Measurements from ENCODE around the gene KCNE2. TPM values are rescaled to one million over a fixed set of nuclear protein-coding genes. Genes with fewer than 3 reads are reported as not detected.

KCNE2 gene
- total and polyA plus RNA-seq, 5 donors, result 0.18 to 0.37 (median 0.33) TPM; not detected in 2

DNA sequence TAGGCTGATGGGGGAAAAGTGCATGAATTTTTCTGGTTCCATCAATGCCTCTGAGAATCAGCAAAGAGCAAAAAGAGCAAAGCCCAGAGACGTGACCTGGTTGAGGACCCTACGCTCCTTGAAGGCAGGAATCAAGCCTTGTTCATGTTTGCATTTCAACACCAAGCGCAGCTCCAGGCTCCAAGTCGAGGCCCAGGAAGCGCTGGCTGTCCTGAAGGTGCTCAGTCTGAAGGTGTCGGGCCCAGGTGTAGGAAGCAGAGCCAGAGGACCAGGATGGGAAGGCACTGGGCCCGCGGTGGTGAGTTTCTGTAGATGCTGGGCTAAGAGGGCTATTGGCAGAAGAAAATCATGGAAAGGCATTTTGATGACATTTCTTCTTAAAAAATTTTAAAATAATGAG lies 25.6 kb upstream of the KCNE2 start:
- Histone ChIP-seq H3K4me3 (ENCODE audit: low read length) (no peak overlapping the region), H3K4me1 (ENCODE audit: control insufficient read depth, insufficient read depth, low read length) (peaks cover 4% of the 10 kb centered on the region), H3K27ac (ENCODE audit: low read length) (no peak overlapping the region), H3K27me3 (ENCODE audit: control insufficient read depth, insufficient read depth) (no peaks in the 10 kb centered on the region), H3K9me3 (ENCODE audit: control insufficient read depth, low read length) (no peaks in the 10 kb centered on the region)
- intact Hi-C loops (cut with DNase I), result no loop called here
- ATAC-seq (no peak), DNase-seq (no peak)
- 93% methylated on average over 8 of the region's 8 CpGs for WGBS

DNA sequence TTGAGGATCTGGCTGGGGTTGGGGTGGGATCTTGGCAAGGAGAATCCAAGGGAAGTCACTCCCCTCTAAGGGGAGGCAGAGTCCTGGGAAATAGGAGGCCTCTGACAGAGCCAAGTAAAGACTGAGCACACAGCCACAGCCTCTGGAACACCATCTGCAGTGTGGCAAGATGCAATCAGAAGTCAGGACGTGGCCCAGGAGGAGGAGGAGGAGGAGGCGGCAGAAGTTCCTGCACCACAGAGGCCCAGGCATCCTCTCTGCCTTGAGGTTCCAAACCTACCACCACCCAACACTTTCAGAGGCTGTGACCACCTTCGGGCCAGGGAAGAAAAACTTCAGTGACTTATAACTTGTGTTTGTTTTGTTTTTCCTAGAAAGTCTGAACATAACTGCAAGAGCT lies 23.7 kb upstream of the KCNE2 start:
- no peak overlapping the region for H3K4me3 ChIP-seq (ENCODE audit: low read length)
- H3K4me1 ChIP-seq (ENCODE audit: control insufficient read depth, insufficient read depth, low read length), result peaks cover 4% of the 10 kb centered on the region
- DNase-seq, result no peak
- H3K9me3 ChIP-seq (ENCODE audit: control insufficient read depth, low read length), result no peaks in the 10 kb centered on the region
- ATAC-seq, result no peak
- H3K27ac ChIP-seq (ENCODE audit: low read length), result no peak overlapping the region
- WGBS, result 79% methylated on average over 3 of the region's 3 CpGs
- intact Hi-C loops (cut with DNase I), result no loop called here
- no peaks in the 10 kb centered on the region for H3K27me3 ChIP-seq (ENCODE audit: control insufficient read depth, insufficient read depth)

DNA sequence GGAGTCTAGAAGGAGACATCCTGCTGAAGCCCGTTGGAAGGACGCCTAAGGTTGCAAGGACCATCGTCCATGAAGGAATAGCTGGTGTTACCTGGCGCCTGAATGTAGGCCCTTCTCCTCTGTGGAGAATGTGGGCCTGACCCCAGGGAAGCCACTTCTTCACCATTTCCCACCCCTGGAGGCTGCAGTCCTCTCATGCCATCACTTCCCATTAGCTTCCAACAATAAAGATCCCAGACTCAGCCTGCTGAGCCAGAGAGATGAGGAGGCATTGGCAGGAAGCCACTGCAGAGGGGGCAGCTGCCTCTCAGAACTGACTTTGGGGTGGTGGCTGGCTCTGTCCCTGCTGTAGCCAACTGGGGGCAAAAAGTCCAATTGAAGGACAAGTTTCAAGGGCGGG lies 21.3 kb upstream of the KCNE2 start:
- Histone ChIP-seq H3K27ac (ENCODE audit: low read length) (no peak overlapping the region), H3K4me3 (ENCODE audit: low read length) (no peak overlapping the region), H3K9me3 (ENCODE audit: control insufficient read depth, low read length) (no peaks in the 10 kb centered on the region), H3K4me1 (ENCODE audit: control insufficient read depth, insufficient read depth, low read length) (peaks cover 10% of the 10 kb centered on the region), H3K27me3 (ENCODE audit: control insufficient read depth, insufficient read depth) (no peaks in the 10 kb centered on the region)
- WGBS, result 79% methylated on average over 5 of the region's 5 CpGs
- intact Hi-C loops (cut with DNase I), result no loop called here
- DNase-seq, result peak in 1 of 3 donors; percentile 35
- ATAC-seq, result no peak

DNA sequence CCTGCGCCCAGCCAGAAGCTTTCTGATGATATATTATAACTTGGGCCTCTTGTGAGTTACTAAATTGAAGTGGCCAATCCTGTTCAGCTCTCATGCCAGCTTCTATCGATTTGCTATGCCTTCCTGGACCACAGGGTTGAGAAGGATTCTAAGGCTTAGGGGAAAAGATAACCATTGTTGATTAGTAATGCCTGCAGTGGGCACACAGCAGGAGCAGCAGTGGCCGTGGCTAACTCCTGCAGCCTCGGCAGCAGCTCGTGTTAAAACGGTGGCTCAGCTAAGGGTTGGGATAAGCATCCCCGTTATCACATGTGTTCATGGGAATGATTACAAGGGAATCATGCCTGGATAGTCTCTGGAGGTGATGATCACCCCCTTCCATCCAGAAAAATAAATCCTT lies 20.5 kb upstream of the KCNE2 start:
- peak in 1 of 2 donors; percentile 20 for ATAC-seq
- intact Hi-C loops (cut with DNase I), result no loop called here

DNA sequence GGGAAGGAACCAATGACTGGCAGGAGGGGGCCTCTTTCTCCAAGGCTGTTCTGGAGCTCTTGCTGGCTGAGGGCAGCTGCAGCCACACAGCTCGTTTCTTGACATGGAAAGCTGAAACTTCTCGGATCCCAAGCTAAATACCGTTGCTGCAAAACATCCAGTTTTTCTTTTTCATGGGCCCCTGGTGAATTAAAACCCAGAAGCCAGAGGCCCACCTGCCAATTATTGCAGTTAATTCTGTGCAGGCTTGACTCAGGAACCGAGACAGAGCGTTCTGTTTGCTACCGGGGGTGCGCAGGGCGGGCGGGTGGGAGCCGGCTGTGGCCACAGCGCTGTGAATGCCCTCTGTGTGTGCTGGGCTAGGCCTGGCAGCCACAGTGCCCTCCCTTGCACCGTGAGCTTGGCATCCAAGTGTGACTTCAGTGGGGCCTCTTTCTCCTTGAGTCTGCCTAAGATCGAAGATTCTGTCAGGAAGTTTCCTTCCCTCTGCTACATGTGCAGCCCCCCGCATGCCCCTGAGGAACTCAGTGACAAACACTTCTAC lies 19.9 kb upstream of the KCNE2 start:
- Histone ChIP-seq H3K4me1 (ENCODE audit: control insufficient read depth, insufficient read depth, low read length) (peaks cover 7% of the 10 kb centered on the region), H3K9me3 (ENCODE audit: control insufficient read depth, low read length) (no peaks in the 10 kb centered on the region), H3K27ac (ENCODE audit: low read length) (no peak overlapping the region), H3K4me3 (ENCODE audit: low read length) (no peak overlapping the region), H3K27me3 (ENCODE audit: control insufficient read depth, insufficient read depth) (no peaks in the 10 kb centered on the region)
- DNase-seq (peak in 1 of 3 donors; percentile 78), ATAC-seq (peak in 1 of 2 donors; percentile 41)
- intact Hi-C loops (cut with DNase I), result no loop called here
- 65% methylated on average over 14 of the region's 14 CpGs for WGBS

More for the DNA sequence above, 20.5 kb upstream of the KCNE2 start:
- WGBS, result 59% methylated on average over 7 of the region's 7 CpGs
- H3K27me3 ChIP-seq (ENCODE audit: control insufficient read depth, insufficient read depth), result no peaks in the 10 kb centered on the region
- H3K27ac ChIP-seq (ENCODE audit: low read length), result no peak overlapping the region
- peaks cover 7% of the 10 kb centered on the region for H3K4me1 ChIP-seq (ENCODE audit: control insufficient read depth, insufficient read depth, low read length)
- no peaks in the 10 kb centered on the region for H3K9me3 ChIP-seq (ENCODE audit: control insufficient read depth, low read length)
- peak in 1 of 3 donors; percentile 59 for DNase-seq
- no peak overlapping the region for H3K4me3 ChIP-seq (ENCODE audit: low read length)

DNA sequence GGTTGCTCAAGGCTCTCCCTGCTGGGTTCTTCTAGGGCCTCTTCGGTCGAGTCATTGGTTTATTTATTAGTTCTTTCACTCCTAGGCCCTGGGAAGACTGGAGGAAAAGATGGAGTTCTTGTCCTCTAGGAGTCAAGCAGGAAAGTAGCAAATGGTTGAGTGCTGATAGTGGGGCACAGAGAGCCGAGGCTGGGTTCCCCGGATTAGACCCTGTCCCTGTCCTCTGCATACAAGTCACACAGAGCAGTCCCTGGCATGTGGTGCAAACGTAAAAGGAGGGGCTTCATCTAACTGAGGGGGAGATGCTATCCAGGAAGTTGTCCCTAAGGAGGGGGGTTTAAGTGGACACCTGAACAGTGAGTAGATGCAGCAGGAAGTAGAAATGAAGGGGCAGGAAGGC lies 19.2 kb upstream of the KCNE2 start:
- WGBS, result 92% methylated on average over 5 of the region's 5 CpGs
- H3K4me3 ChIP-seq (ENCODE audit: low read length), result no peak overlapping the region
- intact Hi-C loops (cut with DNase I), result no loop called here
- no peak for DNase-seq
- H3K4me1 ChIP-seq (ENCODE audit: control insufficient read depth, insufficient read depth, low read length), result peaks cover 7% of the 10 kb centered on the region
- H3K27me3 ChIP-seq (ENCODE audit: control insufficient read depth, insufficient read depth), result no peaks in the 10 kb centered on the region
- no peaks in the 10 kb centered on the region for H3K9me3 ChIP-seq (ENCODE audit: control insufficient read depth, low read length)
- no peak overlapping the region for H3K27ac ChIP-seq (ENCODE audit: low read length)
- no peak for ATAC-seq

DNA sequence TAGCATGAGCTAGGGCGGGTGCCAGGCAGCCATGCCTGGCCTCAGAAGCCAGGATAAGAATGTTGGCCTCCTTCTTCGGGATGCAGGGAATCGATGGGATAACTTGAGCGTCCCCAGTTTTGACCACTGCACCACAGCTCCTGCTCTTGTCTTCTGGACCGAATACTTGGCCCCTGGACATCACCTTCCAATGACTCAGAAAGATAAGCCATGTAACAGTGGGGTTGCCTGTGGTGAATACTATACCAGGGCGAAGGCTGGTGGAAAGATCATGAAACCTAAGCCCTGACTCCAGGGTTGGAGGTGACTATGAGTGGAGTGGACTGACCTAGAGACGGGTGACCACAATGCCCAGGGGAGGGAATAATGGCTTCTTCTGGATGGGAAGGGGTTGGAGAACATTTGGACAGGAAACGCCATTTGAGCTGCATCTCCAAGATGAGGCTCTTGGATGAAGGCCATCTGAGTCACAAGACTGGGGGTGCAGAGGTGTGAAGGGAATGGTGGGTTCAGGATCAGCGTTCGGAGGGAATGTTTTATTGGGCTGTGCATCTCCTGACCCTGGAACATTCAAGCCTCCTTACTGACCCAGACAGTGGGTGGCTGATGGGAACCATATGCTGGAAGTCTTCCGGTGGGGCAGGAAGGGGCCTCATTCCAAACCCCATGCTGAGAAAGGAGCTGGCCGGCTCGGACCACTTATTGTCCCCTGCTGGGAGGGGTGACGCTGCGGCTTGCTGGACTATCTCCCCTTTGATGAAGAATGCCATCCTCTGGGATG lies 18.5 kb upstream of the KCNE2 start:
- Histone ChIP-seq H3K27me3 (ENCODE audit: control insufficient read depth, insufficient read depth) (no peaks in the 10 kb centered on the region), H3K27ac (ENCODE audit: low read length) (peak overlapping the region; percentile 17), H3K4me1 (ENCODE audit: control insufficient read depth, insufficient read depth, low read length) (peaks cover 7% of the 10 kb centered on the region), H3K4me3 (ENCODE audit: low read length) (no peak overlapping the region), H3K9me3 (ENCODE audit: control insufficient read depth, low read length) (no peaks in the 10 kb centered on the region)
- ATAC-seq (peak; percentile 18 to 25), DNase-seq (peak in 1 of 3 donors; percentile 62)
- WGBS, result 62% methylated on average over 15 of the region's 15 CpGs
- intact Hi-C loops (cut with DNase I), result no loop called here

DNA sequence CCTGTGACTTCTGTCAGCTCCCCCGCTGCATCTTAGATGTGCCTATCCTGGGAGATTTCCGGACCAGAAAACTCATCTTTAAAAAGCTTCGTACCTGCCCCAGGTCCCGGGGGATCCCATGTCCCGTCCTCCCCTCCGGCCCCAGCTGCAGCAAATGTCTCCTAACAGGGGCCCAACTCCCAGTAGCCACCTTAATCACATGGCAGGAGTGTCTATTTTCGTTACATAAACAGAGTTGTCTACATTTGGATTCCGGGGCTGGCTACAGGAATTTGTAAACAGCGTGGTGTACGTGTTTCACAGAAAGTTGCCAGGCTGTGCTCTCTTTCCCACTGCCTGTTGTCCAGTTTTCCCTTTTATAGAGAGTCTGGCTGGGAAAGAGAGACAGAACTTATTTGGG lies 17.9 kb upstream of the KCNE2 start:
- H3K9me3 ChIP-seq (ENCODE audit: control insufficient read depth, low read length), result no peaks in the 10 kb centered on the region
- H3K27ac ChIP-seq (ENCODE audit: low read length), result peak overlapping the region; percentile 17
- intact Hi-C loops (cut with DNase I), result loop anchor here in 1 of 4 donors (2.0 kb wide), 1 partner anchor 423 kb away; no protein-coding TSS in a partner anchor
- ATAC-seq (peak in 1 of 2 donors; percentile 34), DNase-seq (no peak)
- WGBS, result 53% methylated on average over 10 of the region's 10 CpGs
- H3K4me3 ChIP-seq (ENCODE audit: low read length), result no peak overlapping the region
- no peaks in the 10 kb centered on the region for H3K27me3 ChIP-seq (ENCODE audit: control insufficient read depth, insufficient read depth)
- H3K4me1 ChIP-seq (ENCODE audit: control insufficient read depth, insufficient read depth, low read length), result peaks cover 7% of the 10 kb centered on the region

DNA sequence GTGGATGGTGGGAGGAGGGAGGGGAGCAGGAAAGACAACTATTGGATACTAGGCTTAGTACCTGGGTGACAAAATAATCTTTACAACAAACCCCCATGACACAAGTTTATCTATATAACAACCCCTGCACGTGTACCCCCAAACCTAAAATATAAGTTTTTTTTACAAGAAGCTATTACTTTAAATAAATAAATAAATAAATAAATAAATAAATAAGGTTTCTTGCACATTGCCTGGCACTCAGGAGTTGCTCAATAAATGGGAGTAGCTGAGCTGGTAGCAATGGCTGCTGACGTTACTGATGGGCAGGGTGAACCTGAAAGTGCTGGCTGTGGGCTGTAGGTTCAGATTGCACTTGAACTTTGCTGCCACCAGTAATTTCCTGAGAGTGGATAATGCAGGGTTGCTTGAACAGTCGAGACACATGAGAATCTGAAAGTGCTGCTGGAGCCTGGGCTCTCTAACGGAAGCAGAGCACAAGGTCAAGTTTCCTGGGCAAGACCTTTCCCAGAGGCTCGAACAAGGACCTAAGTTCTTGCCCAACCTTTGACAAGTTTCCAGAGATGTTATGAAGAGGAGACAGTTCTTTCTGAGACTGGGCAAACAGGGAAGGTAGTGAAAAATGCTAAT lies 14.8 kb upstream of the KCNE2 start:
- H3K27me3 ChIP-seq (ENCODE audit: control insufficient read depth, insufficient read depth), result no peaks in the 10 kb centered on the region
- DNase-seq, result no peak
- 69% methylated on average over 5 of the region's 5 CpGs for WGBS
- no peak for ATAC-seq
- no peaks in the 10 kb centered on the region for H3K9me3 ChIP-seq (ENCODE audit: control insufficient read depth, low read length)
- H3K4me3 ChIP-seq (ENCODE audit: low read length), result no peak overlapping the region
- H3K4me1 ChIP-seq (ENCODE audit: control insufficient read depth, insufficient read depth, low read length), result peaks cover 7% of the 10 kb centered on the region
- H3K27ac ChIP-seq (ENCODE audit: low read length), result no peak overlapping the region
- intact Hi-C loops (cut with DNase I), result loop anchor here in 2 of 4 donors (2.0 kb wide), 1 partner anchor 424 kb away; no protein-coding TSS in a partner anchor

DNA sequence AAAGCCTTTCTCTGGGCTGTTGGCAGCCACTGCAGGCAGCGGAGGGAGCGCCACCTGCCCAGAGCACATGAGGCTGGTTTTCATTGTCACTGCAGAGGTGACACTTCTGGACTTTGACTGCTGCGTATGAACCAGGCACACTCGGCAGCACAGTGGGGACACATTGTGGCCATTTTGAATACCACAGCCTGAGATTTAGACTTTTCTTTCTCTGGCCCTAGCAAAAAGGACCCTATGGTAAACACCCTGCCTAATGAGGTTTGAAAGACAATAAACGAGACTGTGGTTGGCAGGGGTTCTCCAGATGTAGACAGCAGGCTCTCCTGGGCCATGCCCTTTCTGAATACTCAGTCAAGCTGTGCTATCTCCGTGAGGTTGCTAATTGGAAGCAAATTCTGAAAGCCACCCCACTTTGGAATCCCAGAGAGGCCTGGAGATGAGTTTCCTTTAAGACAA lies 12.0 kb upstream of the KCNE2 start:
- intact Hi-C loops (cut with DNase I), result no loop called here
- no peaks in the 10 kb centered on the region for H3K9me3 ChIP-seq (ENCODE audit: control insufficient read depth, low read length)
- ATAC-seq, result peak; percentile 75 to 87

DNA sequence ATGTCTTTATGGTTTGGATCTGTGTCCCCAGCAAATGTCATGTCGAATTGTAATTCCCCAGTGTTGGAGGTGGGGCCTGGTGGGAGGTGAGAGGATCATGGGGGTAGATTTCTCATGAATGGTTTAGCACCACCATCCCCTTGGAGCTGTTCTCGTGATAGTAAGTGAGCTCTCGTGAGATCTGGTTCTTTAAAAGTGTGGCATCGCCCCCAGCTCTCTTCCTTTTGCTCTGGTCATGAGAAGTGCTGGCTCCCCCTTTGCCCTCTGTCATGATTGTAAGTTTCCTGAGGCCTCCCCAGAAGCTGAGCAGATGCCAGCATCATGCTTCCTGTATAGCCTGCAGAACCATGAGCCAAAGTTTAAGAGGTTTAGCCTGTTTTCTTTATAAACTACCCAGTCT lies 11.2 kb upstream of the KCNE2 start:
- Histone ChIP-seq H3K4me3 (ENCODE audit: low read length) (no peak overlapping the region), H3K27ac (ENCODE audit: low read length) (no peak overlapping the region), H3K9me3 (ENCODE audit: control insufficient read depth, low read length) (no peaks in the 10 kb centered on the region), H3K4me1 (ENCODE audit: control insufficient read depth, insufficient read depth, low read length) (no peaks in the 10 kb centered on the region), H3K27me3 (ENCODE audit: control insufficient read depth, insufficient read depth) (no peaks in the 10 kb centered on the region)
- ATAC-seq (no peak), DNase-seq (no peak)
- 82% methylated on average over 4 of the region's 4 CpGs for WGBS
- intact Hi-C loops (cut with DNase I), result no loop called here

More for the DNA sequence above, 12.0 kb upstream of the KCNE2 start:
- H3K4me3 ChIP-seq (ENCODE audit: low read length), result no peak overlapping the region
- H3K4me1 ChIP-seq (ENCODE audit: control insufficient read depth, insufficient read depth, low read length), result no peaks in the 10 kb centered on the region
- DNase-seq, result peak in 1 of 3 donors; percentile 71
- H3K27me3 ChIP-seq (ENCODE audit: control insufficient read depth, insufficient read depth), result no peaks in the 10 kb centered on the region
- H3K27ac ChIP-seq (ENCODE audit: low read length), result no peak overlapping the region
- 27% methylated on average over 6 of the region's 6 CpGs for WGBS

Data from right cardiac atrium (tissue), 5 donors.